HepG2 (cell line): ENCODE data around the gene ZNF155. TPM values are rescaled to one million over a fixed set of nuclear protein-coding genes. Genes with fewer than 3 reads are reported as not detected.

Experiments
- AHR ChIP-seq: IDR thresholded peaks from 2 replicates; pipeline ENCODE4 v1.6.1; 2018; ENCODE audit warnings: missing genetic modification reagents, missing compliant biosample characterization
- BHLHE40 ChIP-seq: IDR thresholded peaks from 2 replicates; pipeline ENCODE4 v1.6.1; 2011; ENCODE audit warnings: low read length, improper control_type of control experiment
- CCAR2 ChIP-seq: fragments of 200-400 bp; formaldehyde crosslinking; optimal IDR thresholded peaks from 2 replicates; pipeline ENCODE3; 2018; ENCODE audit warnings: low read depth, mild to moderate bottlenecking, low read length, moderate library complexity
- HMGA1 ChIP-seq: sonication (generic); formaldehyde crosslinking; conservative IDR thresholded peaks from 2 replicates; pipeline ENCODE4 v1.4.0; 2020; ENCODE audit warnings: missing genetic modification reagents
- ISX ChIP-seq: sonication (generic); formaldehyde crosslinking; conservative IDR thresholded peaks from 2 replicates; pipeline ENCODE4 v1.5.0; 2020; ENCODE audit warnings: missing genetic modification reagents
- KIAA2018 ChIP-seq: sonication (generic); formaldehyde crosslinking; IDR thresholded peaks from 2 replicates; pipeline ENCODE4 v1.5.0; 2020; ENCODE audit warnings: mild to moderate bottlenecking, missing genetic modification reagents, borderline replicate concordance
- POLR2A ChIP-seq, 2 experiments: IDR thresholded peaks; 2 replicates each; pipeline ENCODE4 v1.6.1; 2011; ENCODE audit warnings: low read depth in 2 of 2, low read length in 2 of 2, mild to moderate bottlenecking in 1 of 2, moderate library complexity in 1 of 2; ENCODE audit not compliant: insufficient read depth in 1 of 2
- RBAK ChIP-seq: sonication (generic); formaldehyde crosslinking; IDR thresholded peaks from 2 replicates; pipeline ENCODE4 v1.5.1; 2020; ENCODE audit warnings: mild to moderate bottlenecking, missing genetic modification reagents
- SCMH1 ChIP-seq: sonication (generic); formaldehyde crosslinking; IDR thresholded peaks from 2 replicates; pipeline ENCODE4 v1.9.0; 2021; ENCODE audit warnings: missing genetic modification reagents, mild to moderate bottlenecking, borderline replicate concordance
- ZFP37 ChIP-seq: sonication (generic); formaldehyde crosslinking; IDR thresholded peaks from 2 replicates; pipeline ENCODE4 v1.4.0; 2020; ENCODE audit warnings: missing genetic modification reagents, borderline replicate concordance
- ZIK1 ChIP-seq: sonication (generic); formaldehyde crosslinking; IDR thresholded peaks from 2 replicates; pipeline ENCODE4 v1.5.0; 2020; ENCODE audit warnings: mild to moderate bottlenecking, low read depth, missing genetic modification reagents, borderline replicate concordance
- ZNF331 ChIP-seq: sonication (generic); formaldehyde crosslinking; IDR thresholded peaks from 2 replicates; pipeline ENCODE4 v1.4.0; 2020; ENCODE audit warnings: missing genetic modification reagents
- ZNF382 ChIP-seq: sonication (generic); formaldehyde crosslinking; IDR thresholded peaks from 2 replicates; pipeline ENCODE4 v1.5.0; 2020; ENCODE audit warnings: missing genetic modification reagents, mild to moderate bottlenecking, borderline replicate concordance
- ZNF569 ChIP-seq: sonication (generic); formaldehyde crosslinking; IDR thresholded peaks from 2 replicates; pipeline ENCODE4 v1.5.0; 2020; ENCODE audit warnings: mild to moderate bottlenecking, missing genetic modification reagents, moderate library complexity, borderline replicate concordance
- ZNF580 ChIP-seq: IDR thresholded peaks from 2 replicates; pipeline ENCODE4 v1.6.1; 2016; ENCODE audit warnings: low read depth, borderline replicate concordance
- ZNF878 ChIP-seq: sonication (generic); formaldehyde crosslinking; IDR thresholded peaks from 2 replicates; pipeline ENCODE4 v1.8.1; 2023; ENCODE audit warnings: mild to moderate bottlenecking, missing genetic modification reagents, moderate library complexity
- polyA plus RNA-seq, 8 experiments: library from polyadenylated mRNA; depleted of rRNA in 3 of 8; stranded (reverse) in 7 of 8; unstranded in 1 of 8; fragments of >200 nt; fragmentation: Illumina TruSeq in 4 of 8; extraction: Trizol in 4 of 8; gene quantifications; 2 replicates each; pipeline versions ENCODE4 v1.2.1 to v1.2.3, GENCODE V29; 2011 to 2016; ENCODE audit warnings: low read depth in 4 of 8, missing spikeins in 1 of 8, mixed read lengths in 1 of 8; ENCODE audit not compliant: insufficient read depth in 1 of 8
- total RNA-seq, 5 experiments: library from RNA; depleted of rRNA; stranded (reverse); fragments of >200 nt; fragmentation: Illumina TruSeq; extraction: Trizol; gene quantifications; 2 replicates each; pipeline ENCODE4 v1.2.3, GENCODE V29; 2016; ENCODE audit warnings: low read depth in 1 of 5
- TF ChIP-seq, protein P1 (sequence below): sonication (generic); formaldehyde crosslinking; IDR thresholded peaks from 2 replicates; pipeline ENCODE4 v1.4.0; 2020; ENCODE audit warnings: low read depth, missing genetic modification reagents
- TF ChIP-seq, protein P2 (sequence below): sonication (generic); formaldehyde crosslinking; IDR thresholded peaks from 2 replicates; pipeline ENCODE4 v1.4.0; 2020; ENCODE audit warnings: mild to moderate bottlenecking, missing genetic modification reagents

Gene ZNF155
- total and polyA plus RNA-seq, 2 of the 13 experiments (the other 11 are each of a cell fraction or from before 2014, with no cell fraction given), result 2.5 to 3.6 TPM

- TF ChIP-seq KIAA2018 (CRISPR knock-in tag) (no peak), CCAR2 (no peak), ZNF382 (no peak), ISX (no peak), BHLHE40 (no peak), ZIK1 (CRISPR knock-in tag) (no peak), ZNF331 (CRISPR knock-in tag) (0 out of 2 replicates have a peak, but pooled peaks have one; percentile 11), ZNF569 (CRISPR knock-in tag) (no peak), HMGA1 (CRISPR knock-in tag) (no peak), ZNF580 (CRISPR knock-in tag) (no peak), SCMH1 (CRISPR knock-in tag) (no peak), POLR2A (IDR thresholded peaks at IDR 0.05; ENCODE audit: insufficient read depth in 1 of 2, low read depth in 2 of 2, low read length in 2 of 2) (0 out of 4 replicates have a peak, but pooled peaks of 1 of the 2 experiments have one; percentile 23), ZNF878 (CRISPR knock-in tag) (no peak), RBAK (CRISPR knock-in tag) (no peak), AHR (CRISPR knock-in tag) (no peak), ZFP37 (CRISPR knock-in tag) (no peak)
- TF ChIP-seq, protein P1, sequence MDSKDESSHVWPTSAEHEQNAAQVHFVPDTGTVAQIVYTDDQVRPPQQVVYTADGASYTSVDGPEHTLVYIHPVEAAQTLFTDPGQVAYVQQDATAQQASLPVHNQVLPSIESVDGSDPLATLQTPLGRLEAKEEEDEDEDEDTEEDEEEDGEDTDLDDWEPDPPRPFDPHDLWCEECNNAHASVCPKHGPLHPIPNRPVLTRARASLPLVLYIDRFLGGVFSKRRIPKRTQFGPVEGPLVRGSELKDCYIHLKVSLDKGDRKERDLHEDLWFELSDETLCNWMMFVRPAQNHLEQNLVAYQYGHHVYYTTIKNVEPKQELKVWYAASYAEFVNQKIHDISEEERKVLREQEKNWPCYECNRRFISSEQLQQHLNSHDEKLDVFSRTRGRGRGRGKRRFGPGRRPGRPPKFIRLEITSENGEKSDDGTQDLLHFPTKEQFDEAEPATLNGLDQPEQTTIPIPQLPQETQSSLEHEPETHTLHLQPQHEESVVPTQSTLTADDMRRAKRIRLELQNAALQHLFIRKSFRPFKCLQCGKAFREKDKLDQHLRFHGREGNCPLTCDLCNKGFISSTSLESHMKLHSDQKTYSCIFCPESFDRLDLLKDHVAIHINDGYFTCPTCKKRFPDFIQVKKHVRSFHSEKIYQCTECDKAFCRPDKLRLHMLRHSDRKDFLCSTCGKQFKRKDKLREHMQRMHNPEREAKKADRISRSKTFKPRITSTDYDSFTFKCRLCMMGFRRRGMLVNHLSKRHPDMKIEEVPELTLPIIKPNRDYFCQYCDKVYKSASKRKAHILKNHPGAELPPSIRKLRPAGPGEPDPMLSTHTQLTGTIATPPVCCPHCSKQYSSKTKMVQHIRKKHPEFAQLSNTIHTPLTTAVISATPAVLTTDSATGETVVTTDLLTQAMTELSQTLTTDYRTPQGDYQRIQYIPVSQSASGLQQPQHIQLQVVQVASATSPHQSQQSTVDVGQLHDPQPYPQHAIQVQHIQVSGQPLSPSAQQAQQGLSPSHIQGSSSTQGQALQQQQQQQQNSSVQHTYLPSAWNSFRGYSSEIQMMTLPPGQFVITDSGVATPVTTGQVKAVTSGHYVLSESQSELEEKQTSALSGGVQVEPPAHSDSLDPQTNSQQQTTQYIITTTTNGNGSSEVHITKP (CRISPR knock-in tag), result no peak
- TF ChIP-seq, protein P2, sequence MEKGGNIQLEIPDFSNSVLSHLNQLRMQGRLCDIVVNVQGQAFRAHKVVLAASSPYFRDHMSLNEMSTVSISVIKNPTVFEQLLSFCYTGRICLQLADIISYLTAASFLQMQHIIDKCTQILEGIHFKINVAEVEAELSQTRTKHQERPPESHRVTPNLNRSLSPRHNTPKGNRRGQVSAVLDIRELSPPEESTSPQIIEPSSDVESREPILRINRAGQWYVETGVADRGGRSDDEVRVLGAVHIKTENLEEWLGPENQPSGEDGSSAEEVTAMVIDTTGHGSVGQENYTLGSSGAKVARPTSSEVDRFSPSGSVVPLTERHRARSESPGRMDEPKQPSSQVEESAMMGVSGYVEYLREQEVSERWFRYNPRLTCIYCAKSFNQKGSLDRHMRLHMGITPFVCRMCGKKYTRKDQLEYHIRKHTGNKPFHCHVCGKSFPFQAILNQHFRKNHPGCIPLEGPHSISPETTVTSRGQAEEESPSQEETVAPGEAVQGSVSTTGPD (CRISPR knock-in tag), result 0 out of 2 replicates have a peak, but pooled peaks have one; percentile 34
These were observed 40.9 kb downstream of the ZNF155 start (continued) for GRCh38 chr19:44024900-44025216.
